MM.1S (cell line): ENCODE measurements around the gene IGFN1.

Experiments
- DNase-seq: peaks from one replicate; pipeline ENCODE4 v3.0.0-alpha.2; 2015
- H2AFZ ChIP-seq: fragments of 300-600 bp; sonication (generic); 2 replicates; pipeline ENCODE4 v1.6.0; 2016; ENCODE audit warnings: antibody characterized with exemption, low read length
- H3F3A ChIP-seq: fragments of 300-600 bp; sonication (generic); 2 replicates; pipeline ENCODE4 v1.6.1; 2016; ENCODE audit warnings: mild to moderate bottlenecking, antibody characterized with exemption, low read length, moderate library complexity, mixed read lengths; ENCODE audit not compliant: insufficient read depth
- H3K27ac ChIP-seq: fragments of 300-600 bp; sonication (generic); 2 replicates; pipeline ENCODE4 v1.5.1; 2016; ENCODE audit warnings: mild to moderate bottlenecking, low read length
- H3K27me3 ChIP-seq: fragments of 300-600 bp; sonication (generic); replicated peaks from 2 replicates; pipeline ENCODE4 v1.6.0; 2016; ENCODE audit warnings: low read length; ENCODE audit not compliant: insufficient read depth
- H3K36me3 ChIP-seq: fragments of 300-600 bp; sonication (generic); replicated peaks from 2 replicates; pipeline ENCODE4 v1.6.1; 2016; ENCODE audit warnings: mild to moderate bottlenecking, low read length, mixed read lengths; ENCODE audit not compliant: insufficient read depth
- H3K4me1 ChIP-seq: fragments of 300-600 bp; sonication (generic); 2 replicates; pipeline ENCODE4 v1.6.1; 2016; ENCODE audit warnings: low read length, mixed read lengths
- H3K4me2 ChIP-seq: fragments of 300-600 bp; sonication (generic); 2 replicates; pipeline ENCODE4 v1.6.0; 2016; ENCODE audit warnings: low read depth, low read length
- H3K4me3 ChIP-seq: fragments of 300-600 bp; sonication (generic); 2 replicates; pipeline ENCODE4 v1.5.1; 2016; ENCODE audit warnings: low read length, mixed read lengths
- H3K79me2 ChIP-seq: fragments of 300-600 bp; sonication (generic); 2 replicates; pipeline ENCODE4 v1.6.1; 2016; ENCODE audit warnings: mixed run types, low read length, mixed read lengths
- H3K9ac ChIP-seq: fragments of 300-600 bp; sonication (generic); 2 replicates; pipeline ENCODE4 v1.6.1; 2016; ENCODE audit warnings: low read length, mixed read lengths
- H3K9me2 ChIP-seq: fragments of 300-600 bp; sonication (generic); replicated peaks from 2 replicates; pipeline ENCODE4 v1.6.1; 2016; ENCODE audit warnings: mild to moderate bottlenecking, low read length, mixed read lengths; ENCODE audit not compliant: insufficient read depth
- H3K9me3 ChIP-seq: fragments of 300-600 bp; sonication (generic); replicated peaks from 2 replicates; pipeline ENCODE4 v1.6.1; 2016; ENCODE audit warnings: mild to moderate bottlenecking, low read length, mixed read lengths; ENCODE audit not compliant: insufficient read depth
- H4K20me1 ChIP-seq: fragments of 300-600 bp; sonication (generic); 2 replicates; pipeline ENCODE4 v1.6.1; 2016; ENCODE audit warnings: mild to moderate bottlenecking, low read length, moderate library complexity, mixed read lengths; ENCODE audit not compliant: insufficient read depth
- CTCF ChIP-seq: fragments of 300-600 bp; sonication (generic); IDR thresholded peaks from 2 replicates; pipeline ENCODE4 v1.5.1; 2016; ENCODE audit warnings: antibody characterized with exemption, low read length, mixed read lengths
- EZH2 ChIP-seq: fragments of 300-600 bp; sonication (generic); optimal IDR thresholded peaks from 2 replicates; pipeline ENCODE3; 2017; ENCODE audit warnings: low read depth, mild to moderate bottlenecking, antibody characterized with exemption, low read length, mixed read lengths
- EZH2phosphoT487 ChIP-seq: fragments of 300-600 bp; sonication (generic); IDR thresholded peaks from 2 replicates; pipeline ENCODE4 v1.6.1; 2018; ENCODE audit warnings: antibody characterized with exemption, low read length

The IGFN1 gene

DNA sequence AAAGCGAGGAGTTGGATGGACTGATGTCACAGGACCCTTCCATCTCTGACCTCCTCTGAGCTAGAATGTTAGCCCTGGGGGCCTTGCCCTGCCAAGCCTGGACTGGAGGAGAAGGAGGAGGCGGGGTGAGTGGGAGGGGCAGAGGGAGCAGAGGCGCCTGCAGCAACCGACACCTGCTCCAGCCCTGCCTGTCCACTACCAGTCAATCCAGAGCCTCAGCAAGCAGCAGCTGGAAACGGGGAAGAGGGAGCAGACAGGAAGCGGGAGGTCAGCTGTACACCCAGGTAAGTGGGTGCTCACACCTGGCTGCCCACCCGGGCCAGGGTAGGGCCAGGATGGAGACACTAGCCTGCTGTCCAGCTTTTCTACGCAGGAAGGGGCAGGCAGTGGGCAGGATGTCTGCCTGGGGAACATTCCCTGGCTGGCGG is at the start of gene IGFN1:
TSS of gene IGFN1 (plus strand) at position 201 of the 428 bp plus-strand sequence. CDS start 2,470 bp downstream, outside the sequence.
- no peaks in the 10 kb centered on the region for H3F3A ChIP-seq
- no peak for TF ChIP-seq CTCF
- no peak for TF ChIP-seq EZH2
- no peak for TF ChIP-seq EZH2phosphoT487
- no peak within 1 kb of the TSS for H3K27ac ChIP-seq
- H3K4me1 ChIP-seq = no peaks in the 10 kb centered on the region
- H3K9me2 ChIP-seq = no peaks in the 10 kb centered on the region
- no peak within 1 kb of the TSS for H2AFZ ChIP-seq
- no peak within 1 kb of the TSS for H3K4me3 ChIP-seq
- no peaks in the 10 kb centered on the region for H4K20me1 ChIP-seq
- no peaks in the 10 kb centered on the region for H3K79me2 ChIP-seq
- H3K4me2 ChIP-seq = no peak within 1 kb of the TSS
- DNase-seq = no peak
- no peaks in the 10 kb centered on the region for H3K36me3 ChIP-seq
- H3K9ac ChIP-seq = no peak within 1 kb of the TSS
- H3K27me3 ChIP-seq = peaks cover 15% of the 10 kb centered on the region
- no peaks in the 10 kb centered on the region for H3K9me3 ChIP-seq

DNA sequence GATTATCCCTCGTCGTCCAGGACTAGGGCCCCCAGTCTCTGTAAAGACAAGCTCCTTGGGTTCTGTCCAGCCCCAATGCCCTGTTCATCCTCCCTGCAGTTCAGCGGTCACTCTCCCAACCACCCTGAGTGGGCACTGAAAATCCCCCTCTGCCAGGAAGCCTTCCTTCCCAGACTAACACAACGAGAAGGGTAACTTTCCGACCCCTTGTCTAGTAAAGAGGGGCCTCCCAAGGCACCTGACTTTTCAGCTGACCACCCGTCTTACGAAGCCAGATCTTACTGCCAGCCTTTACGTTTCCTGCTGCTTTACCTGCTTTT is 49.7 kb upstream of the IGFN1 start:
- no peaks in the 10 kb centered on the region for H3K9me3 ChIP-seq
- no peak overlapping the region for H2AFZ ChIP-seq
- H3F3A ChIP-seq = no peaks in the 10 kb centered on the region
- H3K79me2 ChIP-seq = no peaks in the 10 kb centered on the region
- no peaks in the 10 kb centered on the region for H3K27me3 ChIP-seq
- H3K9me2 ChIP-seq = no peaks in the 10 kb centered on the region
- DNase-seq = no peak
- no peak overlapping the region for H3K4me3 ChIP-seq
- no peaks in the 10 kb centered on the region for H3K4me1 ChIP-seq
- H3K36me3 ChIP-seq = no peaks in the 10 kb centered on the region
- no peak overlapping the region for H3K4me2 ChIP-seq
- no peak for TF ChIP-seq EZH2
- no peak for TF ChIP-seq CTCF
- TF ChIP-seq EZH2phosphoT487 = no peak
- no peak overlapping the region for H3K27ac ChIP-seq
- no peaks in the 10 kb centered on the region for H4K20me1 ChIP-seq
- H3K9ac ChIP-seq = no peak overlapping the region

- DNase-seq = no peak
- Histone ChIP-seq H3K4me1 (no peaks in the 10 kb centered on the region), H3K4me3 (no peak overlapping the region), H2AFZ (no peak overlapping the region), H3K27ac (no peak overlapping the region), H3K79me2 (no peaks in the 10 kb centered on the region), H3K9ac (no peak overlapping the region), H3F3A (no peaks in the 10 kb centered on the region), H3K9me3 (no peaks in the 10 kb centered on the region), H3K36me3 (no peaks in the 10 kb centered on the region), H4K20me1 (no peaks in the 10 kb centered on the region), H3K9me2 (no peaks in the 10 kb centered on the region), H3K27me3 (no peaks in the 10 kb centered on the region), H3K4me2 (no peak overlapping the region)
- TF ChIP-seq CTCF (no peak), EZH2 (no peak), EZH2phosphoT487 (no peak)
These were observed 49.2 kb upstream of the IGFN1 start for GRCh38 chr1:201141418-201141817.
